Body of pancreas (tissue), 4 donors: ENCODE data around the gene OXTR. TPM values are rescaled to one million over a fixed set of nuclear protein-coding genes. Genes with fewer than 3 reads are reported as not detected.

ENCODE experiments used
- ATAC-seq: fragments of 150-250 bp; one replicate; pipeline ENCODE4 v1.9.1; 2016
- DNase-seq, 4 donors: peaks; one replicate each; pipeline ENCODE4 v3.0.0-alpha.2; 2019
- H3K27ac ChIP-seq, 4 donors: fragments of 200-600 bp; sonication (generic); 1 replicate in 3 of 4; 2 replicates in 1 of 4; pipeline versions ENCODE4 v1.5.1 to v1.6.1; 2016 to 2019; ENCODE audit warnings: mild to moderate bottlenecking in 1 of 4, mixed read lengths in 1 of 4, moderate library complexity in 1 of 4
- H3K27me3 ChIP-seq, 2 donors: fragments of 200-600 bp; sonication (generic); one replicate each; pipeline ENCODE4 v1.6.0; 2016; ENCODE audit warnings: mild to moderate bottlenecking in 1 of 2
- H3K36me3 ChIP-seq, 2 donors: fragments of 200-600 bp; sonication (generic); replicated peaks in 1 of 2; 2 replicates each; pipeline ENCODE4 v1.5.1; 2016; ENCODE audit warnings: low read depth in 2 of 2; ENCODE audit not compliant: insufficient read depth in 1 of 2
- H3K4me1 ChIP-seq: fragments of 200-600 bp; sonication (generic); one replicate; pipeline ENCODE4 v1.6.0; 2016
- H3K4me3 ChIP-seq, 2 donors: fragments of 200-600 bp; sonication (generic); 1 replicate in 1 of 2; 2 replicates in 1 of 2; pipeline ENCODE4 v1.5.1; 2016 to 2019
- H3K9me3 ChIP-seq, 3 donors: fragments of 200-600 bp; sonication (generic); 1 replicate in 2 of 3; 2 replicates in 1 of 3; pipeline ENCODE4 v1.5.1; 2016
- CTCF ChIP-seq, 7 experiments: fragments of 450-650 bp in 4 of 7; fragments of 200-600 bp in 3 of 7; sonication (generic) in 3 of 7; IDR thresholded peaks; one replicate each; pipeline ENCODE4 v1.5.1; 2016 to 2019; ENCODE audit warnings: antibody characterized with exemption in 7 of 7
- POLR2A ChIP-seq, 3 donors: fragments of 450-650 bp; IDR thresholded peaks; one replicate each; pipeline ENCODE4 v1.6.1; 2016; ENCODE audit warnings: antibody characterized with exemption in 3 of 3, mild to moderate bottlenecking in 2 of 3
- WGBS, 2 donors: methylation state at CpG; one replicate each; pipeline ENCODE4 v1.1.5; 2017; 5-methylcytosine and 5-hydroxymethylcytosine counted together
- intact Hi-C: fragments of 100-400 bp; cut with DNase I; formaldehyde crosslinking; loops from one replicate; pipeline ENCODE4 v1.15.1; 2023
- total RNA-seq, 2 donors: library from RNA; depleted of rRNA; stranded (reverse); fragments of >200 nt; gene quantifications; one replicate each; pipeline ENCODE4 v1.1.0, GENCODE V29; 2016

Gene OXTR
- total RNA-seq, 2 donors from 2014 or later: 0.33 TPM; not detected in 1

GRCh38 chr3:8732413-8732812 lies 37.0 kb downstream of the OXTR start:
- H3K4me1 ChIP-seq: no peaks in the 10 kb centered on the region
- H3K4me3 ChIP-seq: no peak overlapping the region
- no peaks in the 10 kb centered on the region for H3K27me3 ChIP-seq
- no peak for DNase-seq
- no peaks in the 10 kb centered on the region for H3K36me3 ChIP-seq
- H3K9me3 ChIP-seq: no peaks in the 10 kb centered on the region
- intact Hi-C loops: no loop called here
- no peak for ATAC-seq
- H3K27ac ChIP-seq: no peak overlapping the region
- TF ChIP-seq POLR2A (IDR thresholded peaks at IDR 0.05) (no peak), CTCF (IDR thresholded peaks at IDR 0.05) (no peak)
- WGBS, 2 donors: 75 to 89% methylated on average over 4 of the region's 4 CpGs

GRCh38 chr3:8730656-8731055 lies 38.8 kb downstream of the OXTR start:
- Histone ChIP-seq H3K9me3 (no peaks in the 10 kb centered on the region), H3K36me3 (no peaks in the 10 kb centered on the region), H3K27ac (no peak overlapping the region), H3K4me1 (no peaks in the 10 kb centered on the region), H3K4me3 (no peak overlapping the region), H3K27me3 (no peaks in the 10 kb centered on the region)
- ATAC-seq (no peak), DNase-seq (no peak)
- TF ChIP-seq CTCF (IDR thresholded peaks at IDR 0.05) (no peak), POLR2A (IDR thresholded peaks at IDR 0.05) (no peak)
- intact Hi-C loops: no loop called here
- 47% methylated on average over 3 of the region's 3 CpGs for WGBS, 2 donors

- intact Hi-C loops: no loop called here
- Histone ChIP-seq H3K4me1 (no peaks in the 10 kb centered on the region), H3K27me3 (no peaks in the 10 kb centered on the region), H3K4me3 (no peak overlapping the region), H3K9me3 (no peaks in the 10 kb centered on the region), H3K27ac (no peak overlapping the region), H3K36me3 (no peaks in the 10 kb centered on the region)
- no peak for ATAC-seq
- no peak for DNase-seq
- WGBS, 2 donors: 67 to 77% methylated on average over 3 of the region's 3 CpGs
- TF ChIP-seq POLR2A (IDR thresholded peaks at IDR 0.05): no peak
- TF ChIP-seq CTCF (IDR thresholded peaks at IDR 0.05): no peak
Measured at GRCh38 chr3:8729479-8729878, 39.9 kb downstream of the OXTR start.

DNA sequence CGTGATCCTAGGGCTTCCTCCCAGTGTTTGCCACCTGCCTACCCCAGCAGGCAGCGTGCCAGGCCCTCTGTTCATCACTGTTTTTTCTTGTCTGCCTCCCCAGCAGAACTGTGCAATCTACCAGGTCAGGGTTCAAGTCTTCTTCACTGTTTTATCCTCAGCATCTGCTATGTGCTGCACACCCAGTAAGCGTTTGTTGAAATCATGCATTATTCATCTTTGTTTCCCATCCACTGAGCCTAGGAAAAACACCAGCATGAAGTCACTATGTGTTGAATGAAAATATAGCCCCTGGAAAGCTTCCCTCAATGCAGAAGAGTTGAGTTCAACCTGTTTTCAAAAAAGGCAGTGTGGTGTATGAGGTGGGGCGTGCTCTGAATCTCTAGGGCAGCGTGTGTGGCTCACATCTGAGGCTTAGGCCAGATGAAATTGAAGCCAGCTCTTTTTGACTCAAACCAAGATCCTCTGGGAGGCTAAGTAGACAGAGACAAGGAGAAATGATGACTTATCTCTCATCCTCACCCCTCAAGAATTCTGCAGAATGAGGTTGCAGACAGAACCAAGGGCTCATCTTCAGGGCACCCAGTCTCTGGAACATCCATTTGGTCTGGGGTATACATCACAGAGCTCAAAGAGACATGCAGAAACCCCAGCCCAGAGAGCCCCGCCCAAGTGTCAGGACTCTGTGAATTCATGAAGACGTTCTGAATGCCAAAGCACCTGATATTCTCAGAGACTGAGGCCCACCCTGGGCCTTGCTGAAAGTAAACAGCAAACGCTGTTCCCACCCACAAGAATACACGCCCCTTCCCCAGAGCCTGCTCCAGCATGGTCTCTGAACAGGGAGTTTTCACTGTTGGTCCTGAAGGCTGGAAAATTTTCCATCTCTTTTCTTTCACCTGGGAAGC lies 41.6 kb downstream of the OXTR start:
- no peak for TF ChIP-seq CTCF (IDR thresholded peaks at IDR 0.05)
- TF ChIP-seq POLR2A (IDR thresholded peaks at IDR 0.05): no peak
- no peaks in the 10 kb centered on the region for H3K27me3 ChIP-seq
- ATAC-seq (no peak), DNase-seq (no peak)
- H3K4me3 ChIP-seq: no peak overlapping the region
- intact Hi-C loops: no loop called here
- H3K36me3 ChIP-seq: no peaks in the 10 kb centered on the region
- H3K9me3 ChIP-seq: no peaks in the 10 kb centered on the region
- H3K27ac ChIP-seq: no peak overlapping the region
- H3K4me1 ChIP-seq: no peaks in the 10 kb centered on the region
- 67 to 69% methylated on average over 9 of the region's 9 CpGs for WGBS, 2 donors
